Parathyroid adenoma (tissue), 2 donors: Measurements from ENCODE around the gene CARD10.

ENCODE experiments used
- H2AFZ ChIP-seq: fragments of 300-600 bp; sonication (generic); one replicate; pipeline ENCODE4 v1.7.0; 2017; ENCODE audit warnings: antibody characterized with exemption, mild to moderate bottlenecking
- H3K27ac ChIP-seq: fragments of 300-600 bp; sonication (generic); one replicate; pipeline ENCODE4 v1.7.0; 2017
- H3K27me3 ChIP-seq: fragments of 300-600 bp; sonication (generic); one replicate; pipeline ENCODE4 v1.7.0; 2017; ENCODE audit warnings: low read length; ENCODE audit not compliant: control insufficient read depth, insufficient read depth
- H3K36me3 ChIP-seq: fragments of 300-600 bp; sonication (generic); one replicate; pipeline ENCODE4 v1.7.0; 2017; ENCODE audit warnings: low read length; ENCODE audit not compliant: control insufficient read depth, insufficient read depth
- H3K4me1 ChIP-seq: fragments of 300-600 bp; sonication (generic); one replicate; pipeline ENCODE4 v1.7.0; 2017; ENCODE audit warnings: control low read depth
- H3K4me2 ChIP-seq: fragments of 300-600 bp; sonication (generic); one replicate; pipeline ENCODE4 v1.7.0; 2017; ENCODE audit warnings: low read length
- H3K4me3 ChIP-seq: fragments of 300-600 bp; sonication (generic); one replicate; pipeline ENCODE4 v1.7.0; 2017; ENCODE audit warnings: low read depth, low read length
- H3K79me2 ChIP-seq: fragments of 300-600 bp; sonication (generic); one replicate; pipeline ENCODE4 v1.7.0; 2017; ENCODE audit warnings: control low read depth
- H3K9ac ChIP-seq: fragments of 300-600 bp; sonication (generic); one replicate; pipeline ENCODE4 v1.7.0; 2017; ENCODE audit warnings: mild to moderate bottlenecking
- H3K9me3 ChIP-seq: fragments of 300-600 bp; sonication (generic); one replicate; pipeline ENCODE4 v1.7.0; 2017; ENCODE audit warnings: low read length; ENCODE audit not compliant: control insufficient read depth
- CTCF ChIP-seq: fragments of 300-600 bp; sonication (generic); IDR thresholded peaks from one replicate; pipeline ENCODE4 v1.7.0; 2017; ENCODE audit warnings: antibody characterized with exemption, mild to moderate bottlenecking
- donor health status: primary hyperparathyroidism.

CARD10 gene

GRCh38 chr22:37453696-37454095, 65.5 kb downstream of the CARD10 start:
- Histone ChIP-seq H3K9me3 (no peaks in the 10 kb centered on the region), H3K79me2 (no peaks in the 10 kb centered on the region), H3K4me3 (no peak overlapping the region), H2AFZ (no peak overlapping the region), H3K27me3 (peaks cover 4% of the 10 kb centered on the region), H3K36me3 (no peaks in the 10 kb centered on the region), H3K4me2 (no peak overlapping the region), H3K9ac (no peak overlapping the region), H3K27ac (no peak overlapping the region), H3K4me1 (no peaks in the 10 kb centered on the region)
- no peak for TF ChIP-seq CTCF

- no peak for TF ChIP-seq CTCF
- Histone ChIP-seq H3K4me1 (no peaks in the 10 kb centered on the region), H3K9ac (no peak overlapping the region), H3K36me3 (no peaks in the 10 kb centered on the region), H3K4me2 (no peak overlapping the region), H2AFZ (no peak overlapping the region), H3K79me2 (no peaks in the 10 kb centered on the region), H3K27me3 (no peaks in the 10 kb centered on the region), H3K9me3 (no peaks in the 10 kb centered on the region), H3K27ac (no peak overlapping the region), H3K4me3 (no peak overlapping the region)
Observed at GRCh38 chr22:37451218-37451617, 68.0 kb downstream of the CARD10 start.

GRCh38 chr22:37449331-37450001, 69.7 kb downstream of the CARD10 start:
- Histone ChIP-seq H3K4me2 (no peak overlapping the region), H3K9me3 (no peaks in the 10 kb centered on the region), H3K27me3 (no peaks in the 10 kb centered on the region)

GRCh38 chr22:37448516-37449127, 70.6 kb downstream of the CARD10 start:
- no peak for TF ChIP-seq CTCF
- no peaks in the 10 kb centered on the region for H3K9me3 ChIP-seq
- H3K4me2 ChIP-seq = no peak overlapping the region
- no peak overlapping the region for H3K9ac ChIP-seq
- no peak overlapping the region for H2AFZ ChIP-seq
- H3K27me3 ChIP-seq = no peaks in the 10 kb centered on the region
- H3K36me3 ChIP-seq = no peaks in the 10 kb centered on the region
- H3K4me1 ChIP-seq = no peaks in the 10 kb centered on the region
- no peak overlapping the region for H3K4me3 ChIP-seq
- H3K27ac ChIP-seq = no peak overlapping the region
- no peaks in the 10 kb centered on the region for H3K79me2 ChIP-seq

More at GRCh38 chr22:37449331-37450001, 69.7 kb downstream of the CARD10 start:
- H3K27ac ChIP-seq = no peak overlapping the region
- no peak for TF ChIP-seq CTCF
- no peaks in the 10 kb centered on the region for H3K79me2 ChIP-seq
- no peak overlapping the region for H2AFZ ChIP-seq
- H3K9ac ChIP-seq = no peak overlapping the region
- H3K4me3 ChIP-seq = no peak overlapping the region
- H3K4me1 ChIP-seq = no peaks in the 10 kb centered on the region
- H3K36me3 ChIP-seq = no peaks in the 10 kb centered on the region

- Histone ChIP-seq H2AFZ (no peak overlapping the region), H3K4me3 (no peak overlapping the region), H3K27me3 (no peaks in the 10 kb centered on the region), H3K27ac (no peak overlapping the region), H3K79me2 (no peaks in the 10 kb centered on the region), H3K4me1 (no peaks in the 10 kb centered on the region), H3K36me3 (no peaks in the 10 kb centered on the region), H3K9me3 (no peaks in the 10 kb centered on the region), H3K4me2 (no peak overlapping the region), H3K9ac (no peak overlapping the region)
- TF ChIP-seq CTCF = no peak
Observed at GRCh38 chr22:37445501-37445900, 73.7 kb downstream of the CARD10 start.
